ENCODE results near the gene INAFM1. TPM values are rescaled to one million over a fixed set of nuclear protein-coding genes. Genes with fewer than 3 reads are reported as not detected.
A peak's percentile ranks its signal among the peaks of the same experiment; 100 is the strongest.
"Not testable (repeated sequence)": the region's sequence is repeated elsewhere in the genome, so short reads cannot be mapped to it uniquely, and the experiment has no call there.

The INAFM1 gene
- polyA plus RNA-seq, 1 experiment: 2.9 TPM

- no peak for TF ChIP-seq CTCF (IDR thresholded peaks at IDR 0.05; ENCODE audit: insufficient read depth, low read depth, low read length)
- CTCF ChIA-PET: interaction anchor here (1.1 to 7.1 kb wide), 2 partner anchors 17 to 90 kb away, joined by 4 to 339 read pairs; no protein-coding TSS in a partner anchor
- no peak for DNase-seq (ENCODE audit: low read depth)
- Histone ChIP-seq H3K27me3 (ENCODE audit: control insufficient read depth, insufficient read depth, low read length) (no peaks in the 10 kb centered on the region), H3K4me3 (ENCODE audit: low read depth, low read length) (no peak overlapping the region), H3K36me3 (ENCODE audit: control insufficient read depth, insufficient read depth, low read length) (no peaks in the 10 kb centered on the region)
- POLR2A ChIA-PET: no interaction called here
Measured at GRCh38 chr19:47241919-47242577, 32.6 kb upstream of the INAFM1 start.

GRCh38 chr19:47243364-47243775 lies 31.3 kb upstream of the INAFM1 start:
- ChIA-PET CTCF (interaction anchor here (0.8 to 7.1 kb wide), 9 partner anchors 11 to 164 kb away, joined by 3 to 339 read pairs (median 13); partner anchors contain the start of genes DHX34 and SAE1), POLR2A (interaction anchor here (0.6 to 1.5 kb wide), 7 partner anchors 11 to 86 kb away, joined by 5 to 13 read pairs (median 5); partner anchors contain the start of gene CCDC9)
- H3K4me3 ChIP-seq (ENCODE audit: low read depth, low read length): peak overlapping the region; percentile 55
- no peaks in the 10 kb centered on the region for H3K27me3 ChIP-seq (ENCODE audit: control insufficient read depth, insufficient read depth, low read length)
- H3K36me3 ChIP-seq (ENCODE audit: control insufficient read depth, insufficient read depth, low read length): no peaks in the 10 kb centered on the region
- no peak for DNase-seq (ENCODE audit: low read depth)
- no peak for TF ChIP-seq CTCF (IDR thresholded peaks at IDR 0.05; ENCODE audit: insufficient read depth, low read depth, low read length)

DNA sequence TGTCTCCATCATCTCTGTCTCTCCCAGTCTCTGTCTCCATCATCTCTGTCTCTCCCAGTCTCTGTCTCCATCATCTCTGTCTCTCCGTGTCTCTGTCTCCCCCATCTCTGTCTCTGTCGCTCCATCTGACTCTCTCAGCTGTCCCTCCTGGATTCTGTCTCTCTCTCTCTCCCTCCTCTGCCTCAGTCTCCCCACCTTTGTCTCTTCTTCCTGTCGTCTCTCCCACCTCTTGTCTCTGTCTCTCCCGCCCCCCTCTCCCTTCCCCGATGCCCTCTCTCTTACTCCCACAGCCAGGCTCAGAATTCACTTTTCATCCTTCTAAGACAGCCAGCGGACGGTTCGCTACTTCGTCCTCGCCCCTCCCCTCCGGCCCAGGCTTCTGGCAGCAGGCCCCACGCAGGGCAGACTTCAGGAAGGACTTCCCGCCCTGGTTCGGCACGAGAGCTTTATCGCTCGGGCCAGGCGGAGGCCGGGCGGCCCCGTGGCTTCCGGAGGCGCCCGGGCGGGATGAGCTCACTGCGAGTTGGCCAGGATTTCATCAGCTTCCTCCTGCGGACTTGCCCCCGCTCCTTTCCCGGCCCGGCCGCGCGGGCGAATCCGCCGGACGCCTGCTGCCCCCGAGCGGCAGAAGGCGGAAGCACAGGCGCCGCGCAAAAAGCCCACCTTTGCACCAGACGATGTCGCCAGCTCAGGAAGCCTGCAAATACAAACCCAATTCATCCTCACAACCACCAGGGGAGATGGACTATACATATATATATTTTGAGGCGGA lies 30.7 kb upstream of the INAFM1 start:
- H3K4me3 ChIP-seq (ENCODE audit: low read depth, low read length): peak overlapping the region; percentile 55
- no peaks in the 10 kb centered on the region for H3K27me3 ChIP-seq (ENCODE audit: control insufficient read depth, insufficient read depth, low read length)
- H3K36me3 ChIP-seq (ENCODE audit: control insufficient read depth, insufficient read depth, low read length): no peaks in the 10 kb centered on the region
- peak; percentile 80 for DNase-seq (ENCODE audit: low read depth)
- ChIA-PET CTCF (interaction anchor here (0.6 to 7.1 kb wide), 32 partner anchors 11 to 428 kb away, joined by 3 to 339 read pairs (median 4); partner anchors contain the start of genes CCDC9, DHX34, INAFM1 and SAE1), POLR2A (interaction anchor here (0.6 to 1.5 kb wide), 8 partner anchors 13 to 668 kb away, joined by 3 to 21 read pairs (median 8); partner anchors contain the start of gene CCDC9)
- peak; percentile 93 for TF ChIP-seq CTCF (IDR thresholded peaks at IDR 0.05; ENCODE audit: insufficient read depth, low read depth, low read length)

DNA sequence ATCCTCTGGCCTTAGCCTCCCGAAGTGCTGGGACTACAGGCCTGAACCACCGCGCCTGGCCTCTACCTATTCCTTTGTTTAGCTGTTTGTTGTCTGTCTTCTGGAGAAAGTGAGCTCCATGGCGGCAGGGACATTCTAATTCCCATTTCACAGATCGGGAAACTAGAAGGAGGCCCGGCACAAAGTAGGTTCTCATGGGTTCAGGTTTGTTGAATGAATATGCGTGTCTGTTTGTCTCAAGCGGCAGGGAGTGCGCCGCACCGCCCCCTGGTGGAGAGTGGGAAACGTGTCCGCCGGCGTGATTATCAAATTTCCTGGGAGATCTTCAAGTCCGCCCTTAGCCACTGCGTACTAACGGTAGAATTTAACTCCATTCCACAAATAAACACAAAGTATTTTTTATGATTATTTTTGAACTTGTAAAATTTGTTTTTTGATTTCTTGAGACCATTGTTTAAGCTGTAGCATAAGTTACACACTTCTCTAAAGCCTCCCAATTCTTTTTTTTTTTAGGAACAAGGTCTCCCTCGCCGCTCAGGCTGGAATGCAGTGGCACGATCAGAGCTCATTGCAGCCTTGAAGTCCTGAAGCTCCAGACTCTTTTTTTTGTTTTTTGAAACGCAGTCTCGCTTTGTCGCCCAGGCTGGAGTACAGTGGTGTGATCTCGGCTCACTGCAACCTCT lies 27.2 kb upstream of the INAFM1 start:
- no peak overlapping the region for H3K4me3 ChIP-seq (ENCODE audit: low read depth, low read length)
- no peak for DNase-seq (ENCODE audit: low read depth)
- POLR2A ChIA-PET: no interaction called here

DNA sequence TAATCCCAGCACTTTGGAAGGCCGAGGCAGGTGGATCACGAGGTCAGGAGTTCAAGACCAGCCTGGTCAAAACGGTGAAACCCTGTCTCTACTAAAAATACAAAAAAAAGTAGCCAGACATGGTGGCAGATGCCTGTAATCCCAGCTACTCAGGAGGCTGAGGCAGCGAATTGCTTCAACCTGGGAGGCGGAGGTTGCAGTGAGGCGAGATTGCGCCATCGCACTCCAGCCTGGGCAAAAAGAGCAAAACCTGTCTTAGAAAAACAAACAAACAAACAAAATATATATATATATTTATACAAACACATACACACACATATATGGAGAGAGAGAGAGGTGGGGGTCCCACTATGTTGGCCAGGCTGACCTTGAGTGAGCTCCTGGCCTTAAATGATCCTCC lies 21.7 kb upstream of the INAFM1 start:
- CTCF ChIA-PET: interaction anchor here (0.9 to 5.9 kb wide), 4 partner anchors 7 to 103 kb away, joined by 4 to 85 read pairs (median 12); no protein-coding TSS in a partner anchor
- POLR2A ChIA-PET; DNase-seq (ENCODE audit: low read depth); H3K4me3 ChIP-seq (ENCODE audit: low read depth, low read length); H3K36me3 ChIP-seq (ENCODE audit: control insufficient read depth, insufficient read depth, low read length); H3K27me3 ChIP-seq (ENCODE audit: control insufficient read depth, insufficient read depth, low read length): not testable (repeated sequence)

More for the DNA sequence above, 27.2 kb upstream of the INAFM1 start:
- CTCF ChIA-PET: interaction anchor here (0.7 to 7.1 kb wide), 21 partner anchors 8 to 234 kb away, joined by 3 to 339 read pairs (median 4); partner anchors contain the start of genes CCDC9 and SAE1
- TF ChIP-seq CTCF (IDR thresholded peaks at IDR 0.05; ENCODE audit: insufficient read depth, low read depth, low read length): peak; percentile 93
- no peaks in the 10 kb centered on the region for H3K36me3 ChIP-seq (ENCODE audit: control insufficient read depth, insufficient read depth, low read length)
- H3K27me3 ChIP-seq (ENCODE audit: control insufficient read depth, insufficient read depth, low read length): no peaks in the 10 kb centered on the region

Data from BJ (cell line).